Fibroblast of lung (primary cell): ENCODE data around the gene CST9. TPM values are rescaled to one million over a fixed set of nuclear protein-coding genes. Genes with fewer than 3 reads are reported as not detected.

ENCODE experiments used
- DNase-seq, 2 donors: peaks; one replicate each; pipeline versions ENCODE4 v3.0.0 to v3.0.0-alpha.2; 2010; ENCODE audit warnings: low read depth in 2 of 2
- H2AFZ ChIP-seq: 2 replicates; pipeline ENCODE4 v1.5.1; 2012; ENCODE audit warnings: low read length, control low read depth, inconsistent platforms
- H3K27ac ChIP-seq: 2 replicates; pipeline ENCODE4 v1.5.1; 2011; ENCODE audit warnings: low read length, control low read depth; ENCODE audit not compliant: insufficient read depth
- H3K27me3 ChIP-seq: 2 replicates; pipeline ENCODE4 v1.5.1; 2011; ENCODE audit warnings: mild to moderate bottlenecking, low read length; ENCODE audit not compliant: control insufficient read depth, insufficient read depth
- H3K36me3 ChIP-seq: 2 replicates; pipeline ENCODE4 v1.5.1; 2011; ENCODE audit warnings: low read length; ENCODE audit not compliant: control insufficient read depth, insufficient read depth
- H3K4me1 ChIP-seq: 2 replicates; pipeline ENCODE4 v1.5.1; 2011; ENCODE audit warnings: low read length; ENCODE audit not compliant: control insufficient read depth, insufficient read depth; ENCODE audit errors: extremely low read depth
- H3K4me2 ChIP-seq: 2 replicates; pipeline ENCODE4 v1.5.1; 2011; ENCODE audit warnings: low read length, control low read depth; ENCODE audit not compliant: insufficient read depth; ENCODE audit errors: extremely low read depth
- H3K4me3 ChIP-seq, 4 experiments: fragments of 200-600 bp in 1 of 4; sonication (generic) in 1 of 4; replicated peaks in 1 of 4; 2 replicates each; pipeline ENCODE4 v1.5.1; 2011 to 2016; ENCODE audit warnings: low read length in 4 of 4, low read depth in 3 of 4, mild to moderate bottlenecking in 3 of 4, control low read depth in 2 of 4, inconsistent platforms in 1 of 4, mixed read lengths in 1 of 4; ENCODE audit not compliant: insufficient read depth in 1 of 4; ENCODE audit errors: control extremely low read depth in 1 of 4
- H3K79me2 ChIP-seq: 2 replicates; pipeline ENCODE4 v1.5.1; 2012; ENCODE audit warnings: mild to moderate bottlenecking, low read length, inconsistent platforms; ENCODE audit not compliant: control insufficient read depth, insufficient read depth
- H3K9ac ChIP-seq: 2 replicates; pipeline ENCODE4 v1.5.1; 2011; ENCODE audit warnings: mild to moderate bottlenecking, low read length, control low read depth; ENCODE audit not compliant: insufficient read depth
- H3K9me3 ChIP-seq: 2 replicates; pipeline ENCODE4 v1.5.1; 2012; ENCODE audit warnings: low read depth, low read length; ENCODE audit not compliant: control insufficient read depth, insufficient read depth
- H4K20me1 ChIP-seq: 2 replicates; pipeline ENCODE4 v1.5.1; 2011; ENCODE audit warnings: low read length; ENCODE audit not compliant: control insufficient read depth, insufficient read depth; ENCODE audit errors: extremely low read depth
- EZH2 ChIP-seq: IDR thresholded peaks from 2 replicates; pipeline ENCODE4 v1.5.1; 2012; ENCODE audit warnings: low read length, control low read depth, mild to moderate bottlenecking; ENCODE audit errors: missing control alignments
- polyA plus RNA-seq, 2 donors: library from polyadenylated mRNA; depleted of rRNA in 1 of 2; stranded (reverse) in 1 of 2; unstranded in 1 of 2; fragments of >200 nt; gene quantifications; 2 replicates each; pipeline ENCODE4 v1.2.1, GENCODE V29; 2011 to 2012; ENCODE audit warnings: missing spikeins in 1 of 2
- total RNA-seq: library from RNA; depleted of rRNA; stranded (reverse); fragments of >200 nt; gene quantifications from 2 replicates; pipeline ENCODE4 v1.2.1, GENCODE V29; 2014
- TF ChIP-seq, protein P1 (sequence below), 2 donors: IDR thresholded peaks in 1 of 2; conservative IDR thresholded peaks in 1 of 2; 1 replicate in 1 of 2; 2 replicates in 1 of 2; pipeline ENCODE4 v1.5.1; 2011 to 2012; ENCODE audit warnings: low read length in 2 of 2, control low read depth in 1 of 2, inconsistent platforms in 1 of 2, low read depth in 1 of 2, mild to moderate bottlenecking in 1 of 2

The CST9 gene
- total and polyA plus RNA-seq, 2 donors (not counting 1 experiment from before 2014, with no cell fraction given), result not detected

DNA sequence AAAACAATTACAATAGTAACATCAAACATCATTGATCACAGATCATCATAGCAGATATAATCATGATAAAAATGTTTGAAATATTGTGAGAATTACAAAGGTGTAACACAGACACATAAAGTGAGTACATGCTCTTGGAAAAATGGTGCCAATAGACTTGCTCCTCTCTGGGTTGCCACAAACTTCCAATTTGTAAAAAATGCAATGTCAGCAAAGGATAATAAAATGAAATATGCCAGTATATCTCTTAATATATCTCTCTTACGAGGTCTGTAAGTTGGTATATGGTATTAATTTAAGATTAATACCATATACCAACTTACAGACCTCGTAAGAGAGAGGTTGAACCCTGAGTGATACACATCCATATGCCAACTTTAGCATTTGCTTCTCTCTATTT is 45.4 kb upstream of the CST9 start:
- Histone ChIP-seq H3K4me1 (no peaks in the 10 kb centered on the region), H3K79me2 (no peaks in the 10 kb centered on the region), H3K9me3 (no peaks in the 10 kb centered on the region), H2AFZ (no peak overlapping the region), H3K9ac (no peak overlapping the region), H3K27ac (no peak overlapping the region), H3K27me3 (no peaks in the 10 kb centered on the region), H3K4me3 (no peak overlapping the region), H3K36me3 (no peaks in the 10 kb centered on the region), H4K20me1 (no peaks in the 10 kb centered on the region), H3K4me2 (no peak overlapping the region)
- DNase-seq, result no peak
- TF ChIP-seq EZH2, result no peak
- TF ChIP-seq, protein P1, sequence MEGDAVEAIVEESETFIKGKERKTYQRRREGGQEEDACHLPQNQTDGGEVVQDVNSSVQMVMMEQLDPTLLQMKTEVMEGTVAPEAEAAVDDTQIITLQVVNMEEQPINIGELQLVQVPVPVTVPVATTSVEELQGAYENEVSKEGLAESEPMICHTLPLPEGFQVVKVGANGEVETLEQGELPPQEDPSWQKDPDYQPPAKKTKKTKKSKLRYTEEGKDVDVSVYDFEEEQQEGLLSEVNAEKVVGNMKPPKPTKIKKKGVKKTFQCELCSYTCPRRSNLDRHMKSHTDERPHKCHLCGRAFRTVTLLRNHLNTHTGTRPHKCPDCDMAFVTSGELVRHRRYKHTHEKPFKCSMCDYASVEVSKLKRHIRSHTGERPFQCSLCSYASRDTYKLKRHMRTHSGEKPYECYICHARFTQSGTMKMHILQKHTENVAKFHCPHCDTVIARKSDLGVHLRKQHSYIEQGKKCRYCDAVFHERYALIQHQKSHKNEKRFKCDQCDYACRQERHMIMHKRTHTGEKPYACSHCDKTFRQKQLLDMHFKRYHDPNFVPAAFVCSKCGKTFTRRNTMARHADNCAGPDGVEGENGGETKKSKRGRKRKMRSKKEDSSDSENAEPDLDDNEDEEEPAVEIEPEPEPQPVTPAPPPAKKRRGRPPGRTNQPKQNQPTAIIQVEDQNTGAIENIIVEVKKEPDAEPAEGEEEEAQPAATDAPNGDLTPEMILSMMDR (conservative IDR thresholded peaks at IDR 0.05 in 1 of 2, IDR thresholded peaks at IDR 0.05 in 1 of 2; ENCODE audit: low read depth in 1 of 2, low read length in 2 of 2), result no peak

DNA sequence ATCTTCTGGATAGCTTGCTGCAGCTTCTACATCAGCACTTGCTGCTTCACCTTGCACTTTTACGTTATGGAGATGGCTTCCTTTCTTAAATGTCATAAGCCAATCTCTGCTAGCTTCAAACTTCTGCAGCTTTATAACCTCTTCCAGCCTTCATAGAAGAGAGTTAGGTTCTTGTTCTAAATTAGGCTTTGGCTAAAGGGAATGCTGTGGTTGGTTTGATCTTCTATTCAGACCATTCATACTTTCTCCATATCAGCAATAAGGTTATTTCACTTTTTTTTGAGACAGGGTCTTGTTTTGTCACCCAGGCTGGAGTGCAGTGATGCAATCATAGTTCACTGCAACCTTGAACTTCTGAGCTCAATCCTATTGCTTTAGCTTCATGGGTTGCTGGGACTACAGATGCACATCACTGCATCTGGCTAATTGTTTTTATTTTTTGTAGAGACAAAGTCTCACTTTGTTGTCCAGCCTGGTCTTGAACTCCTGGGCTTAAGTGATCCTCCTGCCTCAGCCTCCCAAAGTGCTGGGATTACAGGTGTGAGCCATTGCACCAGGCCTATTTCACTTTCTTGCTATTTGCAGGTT is 44.2 kb upstream of the CST9 start:
- Histone ChIP-seq H3K4me1 (no peaks in the 10 kb centered on the region), H3K27me3 (no peaks in the 10 kb centered on the region), H3K9ac (no peak overlapping the region), H3K79me2 (no peaks in the 10 kb centered on the region), H3K9me3 (no peaks in the 10 kb centered on the region), H3K27ac (no peak overlapping the region), H3K36me3 (no peaks in the 10 kb centered on the region), H4K20me1 (no peaks in the 10 kb centered on the region), H2AFZ (no peak overlapping the region), H3K4me3 (no peak overlapping the region), H3K4me2 (no peak overlapping the region)
- no peak for TF ChIP-seq EZH2
- TF ChIP-seq, protein P1 (conservative IDR thresholded peaks at IDR 0.05 in 1 of 2, IDR thresholded peaks at IDR 0.05 in 1 of 2; ENCODE audit: low read depth in 1 of 2, low read length in 2 of 2), result no peak
- no peak for DNase-seq

DNA sequence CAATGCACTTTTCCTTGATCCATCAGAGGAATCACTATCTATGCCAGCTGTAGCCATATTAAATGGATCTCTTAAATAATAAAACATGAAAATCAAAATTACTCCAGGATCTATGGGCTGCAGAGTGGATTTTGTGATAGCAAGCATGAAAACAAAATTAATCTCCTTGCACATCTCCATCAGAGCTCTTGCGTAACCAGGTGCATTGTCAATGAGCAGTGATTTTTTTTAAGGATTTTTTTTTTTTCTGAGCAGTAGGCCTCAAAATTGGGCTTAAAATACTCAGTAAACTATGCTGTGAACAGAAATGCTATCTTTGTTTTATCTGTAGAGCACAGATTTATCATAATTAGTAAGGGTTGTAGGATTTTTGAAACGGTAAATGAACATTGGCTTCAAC is 43.5 kb upstream of the CST9 start:
- H4K20me1 ChIP-seq, result no peaks in the 10 kb centered on the region
- H3K27me3 ChIP-seq, result no peaks in the 10 kb centered on the region
- H3K4me1 ChIP-seq, result no peaks in the 10 kb centered on the region
- no peak overlapping the region for H3K4me3 ChIP-seq
- no peak overlapping the region for H3K4me2 ChIP-seq
- no peak overlapping the region for H3K27ac ChIP-seq
- DNase-seq, result no peak
- H3K9me3 ChIP-seq, result no peaks in the 10 kb centered on the region
- no peak overlapping the region for H3K9ac ChIP-seq
- no peak overlapping the region for H2AFZ ChIP-seq
- TF ChIP-seq, protein P1 (conservative IDR thresholded peaks at IDR 0.05 in 1 of 2, IDR thresholded peaks at IDR 0.05 in 1 of 2; ENCODE audit: low read depth in 1 of 2, low read length in 2 of 2), result no peak
- TF ChIP-seq EZH2, result no peak
- H3K79me2 ChIP-seq, result no peaks in the 10 kb centered on the region
- no peaks in the 10 kb centered on the region for H3K36me3 ChIP-seq
